Activated T-cell treated with anti-CD3 and anti-CD28 coated beads, Interleukin-2, amount 50 U/mL, for 1 hour (primary cell): ENCODE results near the gene RPN2.

ENCODE experiments used
- DNase-seq: peaks from one replicate; pipeline ENCODE4 v3.0.0-alpha.2; 2020

The RPN2 gene

DNA sequence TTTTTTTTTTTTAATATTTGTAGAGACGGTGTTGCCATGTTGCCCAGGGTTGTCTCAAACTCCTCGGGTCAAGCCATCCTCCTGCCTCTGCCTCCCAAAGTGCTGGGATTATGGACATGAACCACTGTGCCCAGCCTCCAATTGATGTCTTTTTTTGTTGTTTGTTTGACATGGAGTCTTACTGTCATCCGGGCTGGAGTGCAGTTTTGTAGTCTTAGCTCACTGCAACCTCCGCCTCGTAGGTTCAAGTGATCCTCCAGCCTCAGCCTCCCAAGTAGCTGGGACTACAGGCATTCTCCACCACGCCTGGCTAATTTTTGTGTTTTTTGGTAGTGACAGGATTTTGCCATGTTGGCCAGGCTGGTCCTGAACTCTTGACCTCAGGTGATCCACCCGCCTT is 9.7 kb downstream of the RPN2 start:
- no peak for DNase-seq

GRCh38 chr20:37189416-37190016 is 10.4 kb downstream of the RPN2 start:
- DNase-seq: no peak

GRCh38 chr20:37190354-37191112 is 11.4 kb downstream of the RPN2 start:
- DNase-seq: no peak

DNA sequence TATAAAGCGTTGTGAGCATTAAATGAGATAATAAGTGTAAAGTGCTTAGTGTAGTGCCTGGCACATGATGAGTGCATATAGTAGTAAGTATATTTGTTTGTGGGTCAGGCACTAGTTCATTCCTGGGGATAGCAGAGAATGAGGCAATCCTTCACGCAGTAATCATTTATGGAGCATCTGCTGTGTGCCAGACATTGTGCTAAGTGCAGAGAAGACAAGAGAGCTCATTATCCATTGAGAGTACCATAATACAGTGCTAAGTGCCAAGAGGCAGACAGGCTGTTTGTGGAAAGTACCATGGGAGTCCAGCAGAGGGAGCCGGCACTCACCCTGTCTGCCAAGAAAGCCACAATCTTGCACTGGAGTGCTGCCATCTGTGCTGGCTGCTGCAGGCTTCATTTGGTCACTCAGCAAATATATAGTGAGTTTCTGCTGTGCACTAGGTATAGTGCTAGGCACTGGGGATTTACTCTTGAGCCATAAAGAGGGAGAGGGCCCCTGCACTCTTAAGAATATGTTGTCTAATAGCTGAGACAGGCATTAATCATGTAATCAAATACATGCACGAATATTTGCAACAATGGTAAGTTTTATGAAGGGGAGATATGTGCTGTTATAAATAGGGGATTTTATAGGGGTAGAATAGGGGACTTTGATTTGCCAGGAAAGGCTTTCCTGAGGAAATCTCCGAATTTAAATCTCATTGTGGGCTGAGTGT is 13.2 kb downstream of the RPN2 start:
- peak; percentile 75 for DNase-seq

- no peak for DNase-seq
Measured at GRCh38 chr20:37193226-37193625, 14.1 kb downstream of the RPN2 start.

DNA sequence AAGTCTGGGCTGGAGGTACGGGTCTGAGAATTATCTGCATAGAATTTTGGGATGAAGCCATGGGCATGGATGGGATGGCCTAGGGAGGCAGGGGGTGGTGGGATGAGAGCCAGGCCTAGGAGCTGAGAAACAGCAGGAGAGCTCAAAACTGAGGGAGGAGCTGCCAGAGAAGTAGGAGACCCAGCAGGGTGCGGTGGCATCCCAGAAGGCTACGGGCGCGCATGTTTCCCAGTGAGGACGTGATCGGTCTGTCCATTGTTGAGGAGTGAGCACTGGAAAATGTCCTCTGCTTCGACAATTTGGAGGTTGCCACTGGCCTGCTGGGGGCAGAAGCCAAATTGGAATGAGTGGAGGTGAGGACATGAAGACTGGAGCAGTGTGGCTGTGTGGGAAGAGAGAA is 14.7 kb downstream of the RPN2 start:
- no peak for DNase-seq

- DNase-seq: peak; percentile 27
Measured at GRCh38 chr20:37194621-37195417, 15.7 kb downstream of the RPN2 start.

- DNase-seq: no peak
Measured at GRCh38 chr20:37198932-37199660, 20.0 kb downstream of the RPN2 start.

GRCh38 chr20:37200376-37200775 is 21.2 kb downstream of the RPN2 start:
- DNase-seq: no peak

DNA sequence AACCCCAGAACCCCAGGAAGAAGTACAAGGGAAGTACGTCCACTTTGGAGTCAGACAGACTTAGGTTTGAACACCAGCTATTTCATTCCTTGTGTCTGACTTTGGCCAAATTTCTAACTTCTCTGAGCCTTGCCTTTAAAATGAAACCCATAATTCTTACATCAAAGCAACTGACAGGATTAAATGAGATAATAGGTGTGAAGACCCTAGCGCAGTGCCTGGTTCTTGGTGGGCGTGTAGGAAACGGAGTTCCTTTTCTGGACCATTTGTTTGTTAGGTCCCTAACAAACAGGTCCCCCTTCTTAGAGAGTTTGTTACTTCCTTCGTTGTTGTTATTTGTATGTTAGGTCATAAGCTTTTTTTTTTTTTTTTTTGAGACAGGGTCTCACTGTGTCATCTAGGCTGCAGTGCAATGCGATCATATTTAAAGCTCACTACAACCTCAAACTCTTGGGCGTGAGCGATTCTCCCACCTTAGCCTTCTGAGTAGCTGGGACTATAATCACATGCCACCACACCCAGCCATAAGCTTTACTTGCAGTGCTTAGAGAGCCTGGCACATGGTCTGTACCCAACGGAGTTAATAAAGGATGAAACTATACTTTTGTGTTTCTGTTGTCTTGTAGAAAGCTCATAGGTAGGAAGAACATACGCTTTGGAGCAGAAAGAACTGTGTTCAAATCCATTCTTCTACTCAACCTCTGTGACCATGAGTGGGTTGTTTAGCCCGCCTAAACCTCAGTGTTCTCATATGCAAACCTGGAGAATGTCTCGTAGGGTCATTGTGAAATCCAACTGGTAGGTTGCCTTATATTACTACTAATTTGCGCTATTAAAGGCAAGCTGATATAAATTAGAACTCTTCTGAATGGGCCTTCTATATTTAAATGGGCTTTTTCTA is 22.0 kb downstream of the RPN2 start:
- DNase-seq: no peak

GRCh38 chr20:37201827-37202162 is 22.7 kb downstream of the RPN2 start:
- DNase-seq: no peak

DNA sequence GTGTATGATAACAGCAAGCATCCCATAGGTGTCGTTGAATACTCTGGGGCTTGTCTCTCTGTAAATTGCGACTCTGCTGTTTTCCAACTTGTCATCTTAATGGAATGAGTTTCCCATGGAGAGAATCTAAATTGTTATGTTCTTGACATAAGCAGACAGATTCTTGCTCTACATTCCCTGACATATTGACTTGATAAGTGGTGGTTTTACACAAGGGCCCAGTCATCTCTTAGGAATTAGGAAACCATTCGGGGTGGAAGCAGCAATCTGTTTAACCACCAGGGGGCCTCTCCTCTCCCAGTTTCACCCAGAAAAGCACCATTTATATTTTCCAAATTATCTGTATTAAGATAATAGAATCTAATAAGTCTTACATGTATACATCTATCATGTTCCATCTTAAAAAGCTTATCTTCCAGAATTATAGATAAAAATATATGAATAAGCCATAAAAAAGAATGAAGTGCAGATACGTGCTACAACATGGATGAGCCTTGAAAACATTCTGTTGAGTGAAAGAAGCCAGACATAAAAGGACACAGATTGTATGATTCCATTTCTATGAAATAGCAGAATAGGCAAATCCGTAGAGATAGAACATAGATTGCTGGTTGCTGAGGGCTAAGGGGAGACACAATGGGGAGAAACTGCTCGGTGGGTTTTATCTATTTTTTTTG is 23.3 kb downstream of the RPN2 start:
- DNase-seq: no peak

DNA sequence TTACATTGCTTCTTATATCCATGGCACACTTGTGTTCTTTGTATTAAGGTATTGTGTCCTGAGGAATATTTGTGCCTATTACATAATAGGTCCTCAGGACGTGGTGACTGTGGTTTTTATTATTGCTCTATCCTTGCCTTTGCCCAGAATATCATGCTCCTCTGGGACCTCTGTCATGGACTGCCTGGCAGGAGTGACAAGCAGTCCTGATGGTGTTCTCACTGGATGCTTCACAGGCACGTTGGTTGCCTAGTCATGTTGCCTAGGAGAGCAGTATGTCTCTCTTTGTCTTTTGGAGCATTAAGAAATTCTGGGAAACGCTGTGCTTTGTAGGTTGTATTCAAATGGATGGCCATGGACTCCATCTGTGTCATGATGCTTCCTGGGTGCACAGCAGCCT is 24.9 kb downstream of the RPN2 start:
- DNase-seq: no peak

DNA sequence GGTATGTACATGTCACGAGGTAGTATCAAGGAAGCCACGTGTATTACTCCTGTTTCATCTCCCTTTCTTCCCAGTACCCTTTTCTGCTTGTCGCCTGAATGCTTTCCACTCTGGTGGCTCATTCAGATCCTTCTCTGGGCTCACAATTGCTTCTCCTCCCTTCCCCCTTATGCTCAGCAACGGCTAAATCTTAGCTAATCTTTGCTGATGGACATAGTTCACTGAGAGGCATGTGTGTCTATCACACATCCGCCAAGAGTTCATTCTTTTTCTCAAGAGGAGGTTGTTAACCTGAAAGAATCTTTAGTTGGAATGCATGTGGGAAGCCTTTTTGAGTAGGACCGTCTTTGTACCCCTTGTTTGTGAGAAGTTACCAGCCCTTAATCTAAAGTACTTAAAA is 26.0 kb downstream of the RPN2 start:
- DNase-seq: no peak

DNA sequence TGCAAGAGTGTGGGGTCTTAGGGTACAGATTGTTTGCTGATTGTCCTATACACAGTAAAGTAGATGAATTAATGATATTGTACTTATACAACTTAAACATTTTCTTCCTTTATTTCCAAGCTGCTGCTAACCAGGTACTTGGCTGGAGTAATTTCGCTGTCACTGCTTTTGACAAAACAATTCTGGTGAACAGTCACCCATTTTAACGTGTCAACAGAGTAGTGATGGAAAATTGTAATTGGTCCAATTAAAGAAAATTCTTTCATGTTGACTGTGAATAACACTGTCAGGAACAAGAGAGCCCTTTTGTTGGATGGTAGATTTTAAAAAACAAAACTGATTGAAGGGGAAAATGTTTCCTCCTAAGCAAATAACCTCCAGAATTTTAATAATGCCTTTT is 26.7 kb downstream of the RPN2 start:
- no peak for DNase-seq

DNA sequence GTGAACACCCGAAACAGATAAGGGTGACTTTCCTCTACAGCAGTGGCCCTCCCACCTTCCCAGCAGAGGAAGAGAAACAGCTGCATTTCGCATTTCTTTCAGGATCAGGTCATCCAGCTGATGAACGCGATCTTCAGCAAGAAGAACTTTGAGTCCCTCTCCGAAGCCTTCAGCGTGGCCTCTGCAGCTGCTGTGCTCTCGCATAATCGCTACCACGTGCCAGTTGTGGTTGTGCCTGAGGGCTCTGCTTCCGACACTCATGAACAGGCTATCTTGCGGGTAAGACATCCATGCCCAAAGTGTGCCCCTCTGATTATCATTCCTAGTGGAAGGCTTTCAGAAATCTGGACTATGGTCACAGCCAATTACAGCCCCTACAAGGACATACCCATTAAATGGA is 28.0 kb downstream of the RPN2 start:
- DNase-seq: no peak

- no peak for DNase-seq
Measured at GRCh38 chr20:37209193-37209592, 30.1 kb downstream of the RPN2 start.

DNA sequence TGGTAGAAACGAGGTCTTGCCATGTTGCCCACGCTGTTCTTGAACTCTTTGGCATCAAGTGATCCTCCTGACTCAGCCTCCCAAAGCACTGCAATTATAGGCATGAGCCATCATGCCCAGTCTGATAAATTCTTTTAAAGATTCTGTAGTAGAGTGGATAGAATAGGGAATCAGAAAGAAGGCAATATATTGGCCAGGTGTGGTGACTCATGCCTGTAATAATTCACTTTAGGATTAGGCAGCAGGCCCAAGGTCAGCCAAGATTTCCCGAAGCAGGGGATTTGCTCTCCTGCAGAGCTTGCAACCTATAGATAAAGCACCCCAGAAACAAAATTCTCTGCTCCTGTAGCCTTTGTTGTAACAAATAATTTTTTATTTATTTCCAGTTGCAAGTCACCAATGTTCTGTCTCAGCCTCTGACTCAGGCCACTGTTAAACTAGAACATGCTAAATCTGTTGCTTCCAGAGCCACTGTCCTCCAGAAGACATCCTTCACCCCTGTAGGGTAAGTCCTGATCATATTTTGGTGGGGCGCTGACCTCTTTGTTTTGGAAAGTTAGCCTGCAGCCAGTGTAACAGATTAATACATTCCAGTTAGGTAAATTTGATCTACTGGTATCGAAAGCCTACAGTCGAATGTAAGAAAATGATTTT is 30.7 kb downstream of the RPN2 start:
- no peak for DNase-seq

GRCh38 chr20:37218441-37218840 is 39.3 kb downstream of the RPN2 start:
- no peak for DNase-seq

- no peak for DNase-seq
Measured at GRCh38 chr20:37218976-37219375, 39.8 kb downstream of the RPN2 start.
